ENCODE data around the gene TBC1D32. TPM values are rescaled to one million over a fixed set of nuclear protein-coding genes. Genes with fewer than 3 reads are reported as not detected.

The TBC1D32 gene
- total RNA-seq, 4 donors from 2014 or later, result 16.5 to 29.2 (median 27.0) TPM

- Histone ChIP-seq H3K9me3 (peaks cover 0 to 6% (median 2%) of the 10 kb centered on the region in 4 donors), H3K4me3 (no peak overlapping the region), H3K27ac (no peak overlapping the region), H3K27me3 (no peaks in the 10 kb centered on the region), H3K4me1 (no peaks in the 10 kb centered on the region), H3K36me3 (no peaks in the 10 kb centered on the region)
- TF ChIP-seq CTCF (IDR thresholded peaks at IDR 0.05) (no peak), POLR2A (IDR thresholded peaks at IDR 0.05) (no peak)
- no peak for DNase-seq
Observed at GRCh38 chr6:121260651-121261102, 73.6 kb downstream of the TBC1D32 start.

DNA sequence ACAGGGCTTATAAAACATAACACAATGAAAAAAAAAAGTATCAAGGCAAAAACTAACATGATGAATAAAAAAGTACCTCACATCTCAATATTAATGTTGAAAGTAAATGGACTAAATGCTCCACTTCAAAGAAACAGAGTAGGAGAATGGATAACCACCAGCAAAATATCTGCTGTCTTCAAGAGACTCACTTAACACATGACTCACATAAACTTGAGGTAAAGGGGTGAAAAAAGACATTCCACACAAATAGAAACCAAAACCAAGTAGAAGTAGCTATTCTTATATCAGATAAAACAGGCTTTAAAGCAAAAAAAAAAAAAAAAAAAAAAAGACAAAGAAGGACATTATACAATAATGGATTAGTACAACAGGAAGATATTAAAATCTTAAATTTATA, 86.9 kb downstream of the TBC1D32 start:
- no peaks in the 10 kb centered on the region for H3K9me3 ChIP-seq
- H3K4me1 ChIP-seq, result no peaks in the 10 kb centered on the region
- H3K27me3 ChIP-seq, result no peaks in the 10 kb centered on the region
- no peaks in the 10 kb centered on the region for H3K36me3 ChIP-seq
- no peak for TF ChIP-seq CTCF (IDR thresholded peaks at IDR 0.05)
- no peak for TF ChIP-seq POLR2A (IDR thresholded peaks at IDR 0.05)
- H3K27ac ChIP-seq, result no peak overlapping the region
- no peak for DNase-seq
- no peak overlapping the region for H3K4me3 ChIP-seq

DNA sequence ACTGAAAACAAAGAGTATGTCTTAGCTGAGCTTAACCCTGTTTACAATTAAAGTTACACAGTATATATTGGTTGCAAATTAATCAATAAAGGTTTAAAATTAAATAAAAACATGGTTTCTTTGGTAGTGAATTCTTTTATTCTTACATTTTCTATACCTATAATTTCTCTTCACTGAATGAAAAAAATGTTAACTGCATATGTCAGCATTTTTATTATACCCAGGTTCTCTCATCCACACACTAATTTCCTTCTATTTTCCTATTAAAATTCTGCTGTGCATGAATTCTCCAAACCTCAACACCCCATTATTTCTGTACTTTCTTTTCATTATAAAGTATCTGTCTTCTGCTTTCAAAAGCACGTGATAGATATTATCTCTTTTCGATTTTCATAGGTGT, 91.9 kb downstream of the TBC1D32 start:
- Histone ChIP-seq H3K36me3 (no peaks in the 10 kb centered on the region), H3K4me3 (no peak overlapping the region), H3K9me3 (no peaks in the 10 kb centered on the region), H3K27me3 (no peaks in the 10 kb centered on the region), H3K27ac (no peak overlapping the region), H3K4me1 (no peaks in the 10 kb centered on the region)
- TF ChIP-seq CTCF (IDR thresholded peaks at IDR 0.05) (no peak), POLR2A (IDR thresholded peaks at IDR 0.05) (no peak)
- DNase-seq, result no peak

DNA sequence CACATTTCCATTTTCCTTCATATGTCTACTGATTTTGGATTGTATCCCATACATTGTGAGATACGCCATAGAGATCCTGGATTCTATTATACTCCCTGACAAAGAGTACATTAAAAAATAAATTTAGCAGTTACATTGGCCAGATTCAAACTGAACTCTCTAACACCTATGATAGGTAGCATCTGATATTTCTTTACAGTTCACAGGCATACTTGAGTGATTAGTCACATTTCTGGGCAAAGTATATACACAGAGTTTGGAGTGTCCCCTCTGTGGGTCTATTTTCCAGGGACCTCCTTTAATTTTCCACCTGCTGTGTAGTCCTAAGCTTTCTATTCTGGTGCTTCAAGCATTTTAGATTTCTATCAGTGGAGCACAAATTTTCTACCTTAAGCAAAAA, 96.4 kb downstream of the TBC1D32 start:
- Histone ChIP-seq H3K27ac (no peak overlapping the region), H3K4me1 (no peaks in the 10 kb centered on the region), H3K36me3 (peaks cover 0 to 9% (median 0%) of the 10 kb centered on the region in 3 donors), H3K4me3 (no peak overlapping the region), H3K27me3 (no peaks in the 10 kb centered on the region), H3K9me3 (no peaks in the 10 kb centered on the region)
- no peak for DNase-seq
- no peak for TF ChIP-seq CTCF (IDR thresholded peaks at IDR 0.05)

DNA sequence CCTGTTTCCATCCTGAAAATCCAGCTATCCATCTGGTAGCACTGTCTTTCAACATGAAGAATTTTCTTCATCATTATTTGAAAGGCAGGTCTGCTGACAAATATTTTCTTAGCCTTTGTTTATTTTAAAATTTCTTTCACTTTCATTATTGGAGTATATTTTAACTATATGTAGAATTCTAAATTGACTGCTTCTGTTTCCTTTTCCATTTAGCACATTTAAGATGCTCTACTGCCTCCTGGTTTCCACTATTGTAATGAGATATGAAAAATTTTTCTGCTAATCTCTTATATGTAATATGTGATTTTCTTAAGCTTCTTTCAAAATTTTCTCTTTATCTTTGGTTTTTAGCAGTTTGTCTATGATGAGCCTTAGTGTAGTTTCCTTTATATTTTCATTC, 97.3 kb downstream of the TBC1D32 start:
- TF ChIP-seq CTCF (IDR thresholded peaks at IDR 0.05), result no peak
- TF ChIP-seq POLR2A (IDR thresholded peaks at IDR 0.05), result no peak
- DNase-seq, result no peak
- no peaks in the 10 kb centered on the region for H3K9me3 ChIP-seq
- no peaks in the 10 kb centered on the region for H3K27me3 ChIP-seq
- peaks cover 0 to 9% (median 0%) of the 10 kb centered on the region in 3 donors for H3K36me3 ChIP-seq
- H3K4me3 ChIP-seq, result no peak overlapping the region
- no peak overlapping the region for H3K27ac ChIP-seq
- no peaks in the 10 kb centered on the region for H3K4me1 ChIP-seq

DNA sequence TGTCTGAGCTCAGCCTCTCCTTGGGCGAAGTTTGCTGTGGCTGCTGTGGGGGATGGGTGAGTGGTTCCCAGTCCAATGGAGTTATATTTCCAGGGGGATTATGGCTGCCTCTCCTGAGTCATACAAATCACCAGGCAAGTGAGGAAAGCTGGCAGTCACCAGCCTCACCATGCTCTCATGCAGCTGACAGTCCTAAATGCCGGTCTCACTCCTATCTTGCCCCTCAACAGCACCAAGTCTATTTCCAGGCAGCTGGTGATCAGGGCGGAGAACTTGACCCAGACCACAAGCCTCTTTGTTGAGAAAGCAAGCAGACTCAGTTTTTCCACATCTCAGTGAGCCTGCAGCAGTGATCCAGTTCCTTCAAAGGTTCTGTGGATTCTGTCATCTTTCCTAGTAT, 98.9 kb downstream of the TBC1D32 start:
- Histone ChIP-seq H3K9me3 (no peaks in the 10 kb centered on the region), H3K27ac (no peak overlapping the region), H3K27me3 (no peaks in the 10 kb centered on the region), H3K36me3 (peaks cover 0 to 9% (median 0%) of the 10 kb centered on the region in 3 donors), H3K4me3 (no peak overlapping the region), H3K4me1 (no peaks in the 10 kb centered on the region)
- TF ChIP-seq POLR2A (IDR thresholded peaks at IDR 0.05) (no peak), CTCF (IDR thresholded peaks at IDR 0.05) (no peak)
- no peak for DNase-seq
